Measurements from ENCODE around the gene PAM.

DNA sequence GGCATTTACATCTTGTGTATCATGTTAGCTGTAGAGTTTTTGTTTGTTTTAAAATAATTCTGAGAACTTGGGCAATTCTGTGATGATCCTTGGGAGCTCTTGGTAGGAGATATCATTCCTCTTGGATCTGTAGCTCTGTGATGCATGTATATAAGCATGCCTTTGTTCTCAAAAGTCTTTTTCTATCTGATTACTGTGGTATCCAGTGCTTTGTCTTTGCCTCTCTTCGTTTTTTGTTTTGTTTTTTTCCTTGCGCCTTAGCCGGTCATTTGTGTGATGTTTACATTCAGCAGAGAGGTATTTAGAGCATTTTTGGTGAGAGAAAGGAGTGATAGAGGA is 110.0 kb downstream of the PAM start:
- TF ChIP-seq, protein P1, sequence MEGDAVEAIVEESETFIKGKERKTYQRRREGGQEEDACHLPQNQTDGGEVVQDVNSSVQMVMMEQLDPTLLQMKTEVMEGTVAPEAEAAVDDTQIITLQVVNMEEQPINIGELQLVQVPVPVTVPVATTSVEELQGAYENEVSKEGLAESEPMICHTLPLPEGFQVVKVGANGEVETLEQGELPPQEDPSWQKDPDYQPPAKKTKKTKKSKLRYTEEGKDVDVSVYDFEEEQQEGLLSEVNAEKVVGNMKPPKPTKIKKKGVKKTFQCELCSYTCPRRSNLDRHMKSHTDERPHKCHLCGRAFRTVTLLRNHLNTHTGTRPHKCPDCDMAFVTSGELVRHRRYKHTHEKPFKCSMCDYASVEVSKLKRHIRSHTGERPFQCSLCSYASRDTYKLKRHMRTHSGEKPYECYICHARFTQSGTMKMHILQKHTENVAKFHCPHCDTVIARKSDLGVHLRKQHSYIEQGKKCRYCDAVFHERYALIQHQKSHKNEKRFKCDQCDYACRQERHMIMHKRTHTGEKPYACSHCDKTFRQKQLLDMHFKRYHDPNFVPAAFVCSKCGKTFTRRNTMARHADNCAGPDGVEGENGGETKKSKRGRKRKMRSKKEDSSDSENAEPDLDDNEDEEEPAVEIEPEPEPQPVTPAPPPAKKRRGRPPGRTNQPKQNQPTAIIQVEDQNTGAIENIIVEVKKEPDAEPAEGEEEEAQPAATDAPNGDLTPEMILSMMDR (IDR thresholded peaks at IDR 0.05): no peak
- TF ChIP-seq POLR2A (IDR thresholded peaks at IDR 0.05): no peak
